ENCODE measurements around the gene AMIGO2.

Gene AMIGO2

GRCh38 chr12:47038270-47038748 lies 41.5 kb downstream of the AMIGO2 start:
- no peak overlapping the region for H3K4me3 ChIP-seq (replicated peaks; ENCODE audit: low read depth, low read length)
- peak; percentile 72 for DNase-seq (ENCODE audit: low read depth)
- TF ChIP-seq CTCF (IDR thresholded peaks at IDR 0.05; ENCODE audit: low read length, missing control alignments) = no peak

GRCh38 chr12:47035484-47035883 lies 44.3 kb downstream of the AMIGO2 start:
- DNase-seq (ENCODE audit: low read depth) = no peak
- no peak overlapping the region for H3K4me3 ChIP-seq (replicated peaks; ENCODE audit: low read depth, low read length)
- TF ChIP-seq CTCF (IDR thresholded peaks at IDR 0.05; ENCODE audit: low read length, missing control alignments) = no peak

- H3K4me3 ChIP-seq (replicated peaks; ENCODE audit: low read depth, low read length) = no peak overlapping the region
- peak; percentile 82 for DNase-seq (ENCODE audit: low read depth)
- no peak for TF ChIP-seq CTCF (IDR thresholded peaks at IDR 0.05; ENCODE audit: low read length, missing control alignments)
These were observed 45.1 kb downstream of the AMIGO2 start for GRCh38 chr12:47034661-47035060.

- H3K4me3 ChIP-seq (replicated peaks; ENCODE audit: low read depth, low read length) = no peak overlapping the region
- peak; percentile 48 for DNase-seq (ENCODE audit: low read depth)
- TF ChIP-seq CTCF (IDR thresholded peaks at IDR 0.05; ENCODE audit: low read length, missing control alignments) = no peak
These were observed 45.8 kb downstream of the AMIGO2 start for GRCh38 chr12:47033789-47034555.

GRCh38 chr12:47033081-47033480 lies 46.7 kb downstream of the AMIGO2 start:
- no peak overlapping the region for H3K4me3 ChIP-seq (replicated peaks; ENCODE audit: low read depth, low read length)
- DNase-seq (ENCODE audit: low read depth) = peak; percentile 61
- TF ChIP-seq CTCF (IDR thresholded peaks at IDR 0.05; ENCODE audit: low read length, missing control alignments) = no peak

GRCh38 chr12:47032644-47033043 lies 47.1 kb downstream of the AMIGO2 start:
- peak; percentile 47 for TF ChIP-seq CTCF (IDR thresholded peaks at IDR 0.05; ENCODE audit: low read length, missing control alignments)
- DNase-seq (ENCODE audit: low read depth) = peak; percentile 87
- no peak overlapping the region for H3K4me3 ChIP-seq (replicated peaks; ENCODE audit: low read depth, low read length)

- no peak overlapping the region for H3K4me3 ChIP-seq (replicated peaks; ENCODE audit: low read depth, low read length)
- TF ChIP-seq CTCF (IDR thresholded peaks at IDR 0.05; ENCODE audit: low read length, missing control alignments) = no peak
- no peak for DNase-seq (ENCODE audit: low read depth)
These were observed 49.9 kb downstream of the AMIGO2 start for GRCh38 chr12:47029903-47030302.
